ENCODE measurements around the gene HNMT. TPM values are rescaled to one million over a fixed set of nuclear protein-coding genes. Genes with fewer than 3 reads are reported as not detected.

Gene HNMT
- total RNA-seq, 1 experiment from 2014 or later: 4.1 TPM

DNA sequence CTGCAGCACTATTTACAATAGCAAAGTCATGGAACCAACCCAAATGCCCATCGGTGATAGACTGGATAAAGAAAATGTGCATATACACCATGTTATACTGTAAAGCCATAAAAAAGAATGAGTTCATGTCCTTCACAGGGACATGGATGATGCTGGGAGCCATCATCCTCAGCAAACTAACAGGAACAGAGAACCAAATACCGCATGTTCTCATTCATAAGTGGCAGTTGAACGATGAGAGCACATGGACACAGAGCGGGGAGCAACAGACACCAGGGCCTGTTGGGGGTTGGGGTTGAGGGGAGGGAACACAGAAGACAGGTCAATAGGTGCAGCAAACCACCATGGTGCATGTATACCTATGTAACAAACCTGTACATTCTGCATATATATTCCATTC, 33.5 kb downstream of the HNMT start:
- H3K36me3 ChIP-seq (ENCODE audit: control insufficient read depth, insufficient read depth, low read length): no peaks in the 10 kb centered on the region
- intact Hi-C loops (cut with micrococcal nuclease; ENCODE audit: unreplicated experiment): no loop called here
- CTCF ChIA-PET: no interaction called here
- BruUV-seq (replicated peaks): no TSS peak
- no peak overlapping the region for H3K27ac ChIP-seq (ENCODE audit: low read length)
- H3K4me1 ChIP-seq (ENCODE audit: control insufficient read depth, insufficient read depth, low read length): no peaks in the 10 kb centered on the region
- H3K27me3 ChIP-seq (ENCODE audit: control insufficient read depth, insufficient read depth, low read length): no peaks in the 10 kb centered on the region
- no peaks in the 10 kb centered on the region for H3K9me3 ChIP-seq (ENCODE audit: control insufficient read depth, insufficient read depth, low read depth, low read length)
- ATAC-seq (no peak), DNase-seq (ENCODE audit: low read depth, low spot score) (no peak)
- no peak overlapping the region for H3K4me3 ChIP-seq (ENCODE audit: low read depth in 2 of 2, low read length in 2 of 2)
- in situ Hi-C loops (cut with HindIII; ENCODE audit: low pct_unique_long_range_greater_than_20kb, low sequenced_read_pairs): no loop called here
- TF ChIP-seq REST (IDR thresholded peaks at IDR 0.05; ENCODE audit: insufficient read depth in 1 of 2, low read depth in 2 of 2, low read length in 1 of 2): no peak
- TF ChIP-seq CTCF (IDR thresholded peaks at IDR 0.05): no peak
- TF ChIP-seq TCF7L2 (IDR thresholded peaks at IDR 0.05; ENCODE audit: low read depth, low read length): no peak
- TF ChIP-seq SIN3A (IDR thresholded peaks at IDR 0.05; ENCODE audit: borderline replicate concordance, insufficient read depth, low read depth, low read length): no peak
- no peak for TF ChIP-seq POLR2AphosphoS5 (IDR thresholded peaks at IDR 0.05; ENCODE audit: low read depth, low read length)
- POLR2A ChIA-PET: no interaction called here

- in situ Hi-C loops (cut with HindIII; ENCODE audit: low pct_unique_long_range_greater_than_20kb, low sequenced_read_pairs): no loop called here
- no peak for ATAC-seq
- no TSS peak for BruUV-seq (replicated peaks)
- Histone ChIP-seq H3K27ac (ENCODE audit: low read length) (no peak overlapping the region), H3K9me3 (ENCODE audit: control insufficient read depth, insufficient read depth, low read depth, low read length) (no peaks in the 10 kb centered on the region), H3K27me3 (ENCODE audit: control insufficient read depth, insufficient read depth, low read length) (no peaks in the 10 kb centered on the region), H3K4me3 (ENCODE audit: low read depth in 2 of 2, low read length in 2 of 2) (no peak overlapping the region), H3K4me1 (ENCODE audit: control insufficient read depth, insufficient read depth, low read length) (no peaks in the 10 kb centered on the region), H3K36me3 (ENCODE audit: control insufficient read depth, insufficient read depth, low read length) (no peaks in the 10 kb centered on the region)
- POLR2A ChIA-PET: no interaction called here
- TF ChIP-seq POLR2AphosphoS5 (IDR thresholded peaks at IDR 0.05; ENCODE audit: low read depth, low read length) (no peak), REST (IDR thresholded peaks at IDR 0.05; ENCODE audit: insufficient read depth in 1 of 2, low read depth in 2 of 2, low read length in 1 of 2) (no peak), SIN3A (IDR thresholded peaks at IDR 0.05; ENCODE audit: borderline replicate concordance, insufficient read depth, low read depth, low read length) (no peak), TCF7L2 (IDR thresholded peaks at IDR 0.05; ENCODE audit: low read depth, low read length) (no peak)
- CTCF ChIA-PET: no interaction called here
- no peak for DNase-seq (ENCODE audit: low read depth, low spot score)
- intact Hi-C loops (cut with micrococcal nuclease; ENCODE audit: unreplicated experiment): no loop called here
Observed at GRCh38 chr2:137998503-137998902, 34.2 kb downstream of the HNMT start.
